GM12878 (cell line): ENCODE data around the gene STYXL2.

Experiments
- CEBPB ChIP-seq, 2 experiments: fragments of 150-350 bp in 1 of 2; IDR thresholded peaks; 2 replicates each; pipeline ENCODE4 v1.6.1; 2012 to 2014; ENCODE audit warnings: low read depth in 2 of 2, low read length in 2 of 2, borderline replicate concordance in 1 of 2, inconsistent platforms in 1 of 2
- CREM ChIP-seq: IDR thresholded peaks from 2 replicates; pipeline ENCODE4 v1.6.1; 2014; ENCODE audit warnings: antibody characterized with exemption, low read depth
- CTCF ChIP-seq, 3 experiments: IDR thresholded peaks in 2 of 3; conservative IDR thresholded peaks in 1 of 3; 2 replicates each; pipeline ENCODE4 v1.5.1; 2011; ENCODE audit warnings: low read depth in 3 of 3, low read length in 3 of 3, mild to moderate bottlenecking in 3 of 3, control low read depth in 2 of 3, moderate library complexity in 2 of 3, inconsistent platforms in 1 of 3, mixed read lengths in 1 of 3; ENCODE audit not compliant: control insufficient read depth in 2 of 3, insufficient read depth in 1 of 3; ENCODE audit errors: extremely low read depth in 1 of 3
- EP300 ChIP-seq, 2 experiments: fragments of 150-350 bp in 1 of 2; IDR thresholded peaks; 2 replicates each; pipeline ENCODE4 v1.6.1; 2011 to 2012; ENCODE audit warnings: low read depth in 2 of 2, low read length in 2 of 2, borderline replicate concordance in 1 of 2, improper control_type of control experiment in 1 of 2, inconsistent platforms in 1 of 2; ENCODE audit not compliant: control insufficient read depth in 1 of 2
- JUND ChIP-seq: IDR thresholded peaks from 2 replicates; pipeline ENCODE4 v1.6.1; 2012; ENCODE audit warnings: low read depth, mild to moderate bottlenecking, low read length, improper control_type of control experiment, moderate library complexity
- LARP7 ChIP-seq: fragments of 450-650 bp; IDR thresholded peaks from 2 replicates; pipeline ENCODE4 v1.6.1; 2017; ENCODE audit warnings: mild to moderate bottlenecking
- MAX ChIP-seq: IDR thresholded peaks from 2 replicates; pipeline ENCODE4 v1.6.1; 2012; ENCODE audit warnings: low read depth, low read length, improper control_type of control experiment
- MXI1 ChIP-seq: fragments of 150-350 bp; IDR thresholded peaks from 2 replicates; pipeline ENCODE4 v1.6.1; 2011; ENCODE audit warnings: low read depth, mild to moderate bottlenecking, inconsistent platforms, low read length, improper control_type of control experiment
- POLR2A ChIP-seq: IDR thresholded peaks from 2 replicates; pipeline ENCODE4 v1.6.1; 2011; ENCODE audit warnings: low read depth, mild to moderate bottlenecking, low read length
- POLR2AphosphoS5 ChIP-seq: IDR thresholded peaks from 2 replicates; pipeline ENCODE4 v1.6.1; 2011; ENCODE audit warnings: mild to moderate bottlenecking, low read length, inconsistent platforms

- no peak for TF ChIP-seq POLR2A
- TF ChIP-seq CREM: no peak
- no peak for TF ChIP-seq LARP7
- TF ChIP-seq CEBPB (IDR thresholded peaks at IDR 0.05; ENCODE audit: borderline replicate concordance in 1 of 2, low read depth in 2 of 2, low read length in 2 of 2): no peak
- no peak for TF ChIP-seq POLR2AphosphoS5
- TF ChIP-seq CTCF (IDR thresholded peaks at IDR 0.05 in 2 of 3, conservative IDR thresholded peaks at IDR 0.05 in 1 of 3; ENCODE audit: control insufficient read depth in 2 of 3, extremely low read depth in 1 of 3, insufficient read depth in 1 of 3, low read depth in 3 of 3, low read length in 3 of 3): no peak
- no peak for TF ChIP-seq MXI1
- no peak for TF ChIP-seq MAX
- no peak for TF ChIP-seq JUND
- TF ChIP-seq EP300 (IDR thresholded peaks at IDR 0.05; ENCODE audit: borderline replicate concordance in 1 of 2, control insufficient read depth in 1 of 2, low read depth in 2 of 2, low read length in 2 of 2): no peak
Measured at GRCh38 chr1:167093846-167094516, at the start of gene STYXL2.
